MM.1S (cell line): Measurements from ENCODE around the gene MYH7.

Experiments
- DNase-seq: peaks from one replicate; pipeline ENCODE4 v3.0.0-alpha.2; 2015
- H2AFZ ChIP-seq: fragments of 300-600 bp; sonication (generic); 2 replicates; pipeline ENCODE4 v1.6.0; 2016; ENCODE audit warnings: antibody characterized with exemption, low read length
- H3F3A ChIP-seq: fragments of 300-600 bp; sonication (generic); 2 replicates; pipeline ENCODE4 v1.6.1; 2016; ENCODE audit warnings: mild to moderate bottlenecking, antibody characterized with exemption, low read length, moderate library complexity, mixed read lengths; ENCODE audit not compliant: insufficient read depth
- H3K27ac ChIP-seq: fragments of 300-600 bp; sonication (generic); 2 replicates; pipeline ENCODE4 v1.5.1; 2016; ENCODE audit warnings: mild to moderate bottlenecking, low read length
- H3K27me3 ChIP-seq: fragments of 300-600 bp; sonication (generic); replicated peaks from 2 replicates; pipeline ENCODE4 v1.6.0; 2016; ENCODE audit warnings: low read length; ENCODE audit not compliant: insufficient read depth
- H3K36me3 ChIP-seq: fragments of 300-600 bp; sonication (generic); replicated peaks from 2 replicates; pipeline ENCODE4 v1.6.1; 2016; ENCODE audit warnings: mild to moderate bottlenecking, low read length, mixed read lengths; ENCODE audit not compliant: insufficient read depth
- H3K4me1 ChIP-seq: fragments of 300-600 bp; sonication (generic); 2 replicates; pipeline ENCODE4 v1.6.1; 2016; ENCODE audit warnings: low read length, mixed read lengths
- H3K4me2 ChIP-seq: fragments of 300-600 bp; sonication (generic); 2 replicates; pipeline ENCODE4 v1.6.0; 2016; ENCODE audit warnings: low read depth, low read length
- H3K4me3 ChIP-seq: fragments of 300-600 bp; sonication (generic); 2 replicates; pipeline ENCODE4 v1.5.1; 2016; ENCODE audit warnings: low read length, mixed read lengths
- H3K79me2 ChIP-seq: fragments of 300-600 bp; sonication (generic); 2 replicates; pipeline ENCODE4 v1.6.1; 2016; ENCODE audit warnings: mixed run types, low read length, mixed read lengths
- H3K9ac ChIP-seq: fragments of 300-600 bp; sonication (generic); 2 replicates; pipeline ENCODE4 v1.6.1; 2016; ENCODE audit warnings: low read length, mixed read lengths
- H3K9me2 ChIP-seq: fragments of 300-600 bp; sonication (generic); replicated peaks from 2 replicates; pipeline ENCODE4 v1.6.1; 2016; ENCODE audit warnings: mild to moderate bottlenecking, low read length, mixed read lengths; ENCODE audit not compliant: insufficient read depth
- H3K9me3 ChIP-seq: fragments of 300-600 bp; sonication (generic); replicated peaks from 2 replicates; pipeline ENCODE4 v1.6.1; 2016; ENCODE audit warnings: mild to moderate bottlenecking, low read length, mixed read lengths; ENCODE audit not compliant: insufficient read depth
- H4K20me1 ChIP-seq: fragments of 300-600 bp; sonication (generic); 2 replicates; pipeline ENCODE4 v1.6.1; 2016; ENCODE audit warnings: mild to moderate bottlenecking, low read length, moderate library complexity, mixed read lengths; ENCODE audit not compliant: insufficient read depth
- EZH2 ChIP-seq: fragments of 300-600 bp; sonication (generic); optimal IDR thresholded peaks from 2 replicates; pipeline ENCODE3; 2017; ENCODE audit warnings: low read depth, mild to moderate bottlenecking, antibody characterized with exemption, low read length, mixed read lengths
- EZH2phosphoT487 ChIP-seq: fragments of 300-600 bp; sonication (generic); IDR thresholded peaks from 2 replicates; pipeline ENCODE4 v1.6.1; 2018; ENCODE audit warnings: antibody characterized with exemption, low read length
- TF ChIP-seq, protein P1 (sequence below): fragments of 300-600 bp; sonication (generic); IDR thresholded peaks from 2 replicates; pipeline ENCODE4 v1.5.1; 2016; ENCODE audit warnings: antibody characterized with exemption, low read length, mixed read lengths

The MYH7 gene

DNA sequence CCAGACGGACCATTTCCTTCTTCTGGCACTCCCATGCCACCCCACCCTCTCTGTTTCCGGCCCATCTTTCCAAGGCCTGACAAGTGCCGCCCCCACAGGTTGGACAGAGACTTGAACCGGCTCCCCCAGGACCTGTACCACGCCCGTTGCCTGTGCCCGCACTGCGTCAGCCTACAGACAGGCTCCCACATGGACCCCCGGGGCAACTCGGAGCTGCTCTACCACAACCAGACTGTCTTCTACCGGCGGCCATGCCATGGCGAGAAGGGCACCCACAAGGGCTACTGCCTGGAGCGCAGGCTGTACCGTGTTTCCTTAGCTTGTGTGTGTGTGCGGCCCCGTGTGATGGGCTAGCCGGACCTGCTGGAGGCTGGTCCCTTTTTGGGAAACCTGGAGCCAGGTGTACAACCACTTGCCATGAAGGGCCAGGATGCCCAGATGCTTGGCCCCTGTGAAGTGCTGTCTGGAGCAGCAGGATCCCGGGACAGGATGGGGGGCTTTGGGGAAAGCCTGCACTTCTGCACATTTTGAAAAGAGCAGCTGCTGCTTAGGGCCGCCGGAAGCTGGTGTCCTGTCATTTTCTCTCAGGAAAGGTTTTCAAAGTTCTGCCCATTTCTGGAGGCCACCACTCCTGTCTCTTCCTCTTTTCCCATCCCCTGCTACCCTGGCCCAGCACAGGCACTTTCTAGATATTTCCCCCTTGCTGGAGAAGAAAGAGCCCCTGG is 59.8 kb downstream of the MYH7 start:
- H3K9me2 ChIP-seq: no peaks in the 10 kb centered on the region
- TF ChIP-seq EZH2phosphoT487: no peak
- TF ChIP-seq, protein P1, sequence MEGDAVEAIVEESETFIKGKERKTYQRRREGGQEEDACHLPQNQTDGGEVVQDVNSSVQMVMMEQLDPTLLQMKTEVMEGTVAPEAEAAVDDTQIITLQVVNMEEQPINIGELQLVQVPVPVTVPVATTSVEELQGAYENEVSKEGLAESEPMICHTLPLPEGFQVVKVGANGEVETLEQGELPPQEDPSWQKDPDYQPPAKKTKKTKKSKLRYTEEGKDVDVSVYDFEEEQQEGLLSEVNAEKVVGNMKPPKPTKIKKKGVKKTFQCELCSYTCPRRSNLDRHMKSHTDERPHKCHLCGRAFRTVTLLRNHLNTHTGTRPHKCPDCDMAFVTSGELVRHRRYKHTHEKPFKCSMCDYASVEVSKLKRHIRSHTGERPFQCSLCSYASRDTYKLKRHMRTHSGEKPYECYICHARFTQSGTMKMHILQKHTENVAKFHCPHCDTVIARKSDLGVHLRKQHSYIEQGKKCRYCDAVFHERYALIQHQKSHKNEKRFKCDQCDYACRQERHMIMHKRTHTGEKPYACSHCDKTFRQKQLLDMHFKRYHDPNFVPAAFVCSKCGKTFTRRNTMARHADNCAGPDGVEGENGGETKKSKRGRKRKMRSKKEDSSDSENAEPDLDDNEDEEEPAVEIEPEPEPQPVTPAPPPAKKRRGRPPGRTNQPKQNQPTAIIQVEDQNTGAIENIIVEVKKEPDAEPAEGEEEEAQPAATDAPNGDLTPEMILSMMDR: no peak
- no peak for TF ChIP-seq EZH2
- H3K4me3 ChIP-seq: no peak overlapping the region
- no peak for DNase-seq
- H3F3A ChIP-seq: no peaks in the 10 kb centered on the region
- H3K79me2 ChIP-seq: no peaks in the 10 kb centered on the region
- no peaks in the 10 kb centered on the region for H3K4me1 ChIP-seq
- no peak overlapping the region for H3K27ac ChIP-seq
- no peak overlapping the region for H2AFZ ChIP-seq
- no peaks in the 10 kb centered on the region for H4K20me1 ChIP-seq
- H3K4me2 ChIP-seq: no peak overlapping the region
- no peak overlapping the region for H3K9ac ChIP-seq
- no peaks in the 10 kb centered on the region for H3K9me3 ChIP-seq
- H3K36me3 ChIP-seq: no peaks in the 10 kb centered on the region
- H3K27me3 ChIP-seq: no peaks in the 10 kb centered on the region; the same call in 1 of the 2 replicates

- no peak for DNase-seq
- H3K27me3 ChIP-seq: no peaks in the 10 kb centered on the region
- H3K4me1 ChIP-seq: no peaks in the 10 kb centered on the region
- H3K9ac ChIP-seq: no peak overlapping the region
- no peak overlapping the region for H3K27ac ChIP-seq
- H3K79me2 ChIP-seq: no peaks in the 10 kb centered on the region
- no peak for TF ChIP-seq EZH2phosphoT487
- TF ChIP-seq, protein P1: no peak
- TF ChIP-seq EZH2: no peak
- no peaks in the 10 kb centered on the region for H3K9me3 ChIP-seq
- H3K36me3 ChIP-seq: no peaks in the 10 kb centered on the region
- H4K20me1 ChIP-seq: no peaks in the 10 kb centered on the region
- H3K9me2 ChIP-seq: no peaks in the 10 kb centered on the region
- H3K4me3 ChIP-seq: no peak overlapping the region
- H3K4me2 ChIP-seq: no peak overlapping the region
- H3F3A ChIP-seq: no peaks in the 10 kb centered on the region
- H2AFZ ChIP-seq: no peak overlapping the region
These were observed 62.4 kb downstream of the MYH7 start for GRCh38 chr14:23373041-23373440.

GRCh38 chr14:23372509-23372908 is 63.0 kb downstream of the MYH7 start, which contains the start of gene IL25:
IL25 (plus strand) TSS chr14:23372809.
- no peak for DNase-seq
- Histone ChIP-seq H2AFZ (no peak within 1 kb of the TSS), H3K36me3 (no peaks in the 10 kb centered on the region), H3K27me3 (no peaks in the 10 kb centered on the region), H4K20me1 (no peaks in the 10 kb centered on the region), H3K4me1 (no peaks in the 10 kb centered on the region), H3K27ac (no peak within 1 kb of the TSS), H3K9me2 (no peaks in the 10 kb centered on the region), H3K9ac (no peak within 1 kb of the TSS), H3K4me3 (no peak within 1 kb of the TSS), H3K9me3 (no peaks in the 10 kb centered on the region), H3K4me2 (no peak within 1 kb of the TSS), H3F3A (no peaks in the 10 kb centered on the region), H3K79me2 (no peaks in the 10 kb centered on the region)
- no peak for TF ChIP-seq EZH2
- no peak for TF ChIP-seq EZH2phosphoT487
- TF ChIP-seq, protein P1: no peak
